Sciatic nerve (tissue), 2 donors: ENCODE results near the gene IMMP2L. TPM values are rescaled to one million over a fixed set of nuclear protein-coding genes. Genes with fewer than 3 reads are reported as not detected.
"Not testable (repeated sequence)": the region's sequence is repeated elsewhere in the genome, so short reads cannot be mapped to it uniquely, and the experiment has no call there.

Source experiments
- ATAC-seq: fragments of 200-7000 bp; cut with Tn5 transposase; one replicate; pipeline ENCODE4 v1.9.1; 2020; ENCODE audit warnings: mild to moderate bottlenecking, moderate library complexity
- DNase-seq: peaks from one replicate; pipeline ENCODE4 v3.0.0-alpha.2; 2020; ENCODE audit warnings: low spot score
- intact Hi-C: fragments of 100-400 bp; cut with DNase I; formaldehyde crosslinking; loops from one replicate; pipeline ENCODE4 v1.14.2; 2022
- total RNA-seq: library from RNA; stranded (reverse); fragmentation: NEBNext Ultra II Directional; extraction: Animal tissue kit (Norgen Biotek cat#: 25700); gene quantifications from one replicate; pipeline ENCODE4 v1.2.1, GENCODE V29; 2021
- donor health status: DM: no; HTN: no; CAD: no.
- donor health status: DM: no; HTN: no; CAD: no.

Gene IMMP2L
- total RNA-seq, 1 donor from 2014 or later, result 33.6 TPM

- no peak for ATAC-seq
- intact Hi-C loops, result no loop called here
- DNase-seq, result no peak
Measured at GRCh38 chr7:110733221-110733620, 829.1 kb downstream of the IMMP2L start.

DNA sequence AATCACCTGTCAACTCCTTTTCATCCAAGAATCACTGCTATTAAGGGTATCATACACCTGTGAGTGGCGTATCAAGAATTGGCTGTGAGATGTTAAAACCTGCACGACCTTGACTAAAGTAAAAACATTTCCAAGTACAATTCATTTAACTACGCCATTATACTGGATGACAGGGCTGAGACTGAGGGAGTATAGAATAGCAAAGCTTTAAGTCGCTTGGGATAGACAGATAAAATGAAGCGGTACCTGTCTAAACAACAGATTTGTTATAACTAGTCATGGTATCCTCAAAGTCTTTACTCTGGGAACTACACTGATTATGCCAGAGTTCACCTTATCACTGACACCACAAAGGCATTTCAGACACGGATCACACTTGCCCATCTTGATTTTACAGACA is 837.5 kb downstream of the IMMP2L start:
- intact Hi-C loops, result no loop called here
- no peak for ATAC-seq
- DNase-seq, result no peak

DNA sequence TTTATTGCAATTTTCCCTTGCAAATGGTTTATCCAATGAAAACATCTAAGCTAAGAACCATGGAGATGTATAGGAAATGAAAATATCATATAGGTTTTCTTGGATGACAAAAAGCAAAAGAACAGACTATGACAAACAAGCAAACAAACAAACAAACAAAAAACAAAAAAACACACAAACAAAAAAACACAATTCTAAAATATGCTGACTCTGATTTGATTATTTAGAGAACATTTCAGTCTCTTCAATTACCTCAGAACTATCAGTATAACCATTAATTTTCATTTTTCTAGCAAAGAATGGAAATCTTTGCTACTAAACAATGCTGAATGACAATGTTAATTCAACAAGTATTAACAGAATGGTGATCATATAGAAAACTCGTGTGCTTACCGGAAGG is 840.9 kb downstream of the IMMP2L start:
- no peak for ATAC-seq
- DNase-seq, result no peak
- intact Hi-C loops, result no loop called here

DNA sequence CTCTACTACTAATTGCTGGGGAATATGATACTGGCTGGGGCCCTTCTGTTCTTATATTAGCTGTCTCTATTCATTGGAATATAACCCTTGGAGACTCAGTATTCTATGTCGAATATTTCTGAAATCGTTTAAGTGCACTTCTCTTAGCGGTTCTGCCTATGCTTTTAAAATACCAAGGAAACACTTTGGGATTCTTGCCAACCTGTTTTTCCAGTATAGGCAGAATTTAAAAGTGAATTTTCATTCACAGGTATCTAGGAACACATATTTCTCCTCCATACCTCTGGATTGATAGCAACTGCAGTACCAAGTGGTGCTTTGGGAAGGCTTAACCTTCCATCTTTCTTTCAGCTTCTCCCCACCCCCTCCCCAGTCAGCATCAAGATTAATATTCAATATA is 841.7 kb downstream of the IMMP2L start:
- intact Hi-C loops, result no loop called here
- ATAC-seq (no peak), DNase-seq (no peak)

GRCh38 chr7:110719741-110720140 is 842.6 kb downstream of the IMMP2L start:
- no peak for DNase-seq
- intact Hi-C loops, result no loop called here
- no peak for ATAC-seq

GRCh38 chr7:110718503-110719205 is 843.6 kb downstream of the IMMP2L start:
- ATAC-seq, result no peak

GRCh38 chr7:110704225-110704624 is 858.1 kb downstream of the IMMP2L start:
- no peak for ATAC-seq
- intact Hi-C loops, result no loop called here

More at GRCh38 chr7:110718503-110719205, 843.6 kb downstream of the IMMP2L start:
- intact Hi-C loops, result no loop called here
- no peak for DNase-seq

DNA sequence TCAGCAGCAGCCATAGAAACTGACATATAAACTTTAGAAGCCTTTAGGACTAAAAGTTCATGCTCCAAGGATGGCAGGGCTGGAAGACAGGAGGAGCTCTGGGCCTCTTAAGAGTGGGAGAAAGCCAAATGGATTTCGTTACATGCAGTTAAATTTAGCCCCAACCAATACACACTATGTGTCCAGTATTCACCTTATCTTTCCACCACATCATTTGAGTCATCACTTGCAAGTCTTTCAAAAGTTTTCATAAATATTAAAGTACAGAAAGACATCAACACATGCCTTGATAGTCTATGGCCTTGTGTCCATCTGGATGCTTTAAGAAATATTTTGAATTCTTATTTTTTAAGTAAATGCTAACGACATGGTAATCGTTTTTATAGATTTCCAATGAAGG is 863.7 kb downstream of the IMMP2L start:
- DNase-seq (no peak), ATAC-seq (no peak)
- intact Hi-C loops, result no loop called here

More at GRCh38 chr7:110704225-110704624, 858.1 kb downstream of the IMMP2L start:
- DNase-seq, result no peak

DNA sequence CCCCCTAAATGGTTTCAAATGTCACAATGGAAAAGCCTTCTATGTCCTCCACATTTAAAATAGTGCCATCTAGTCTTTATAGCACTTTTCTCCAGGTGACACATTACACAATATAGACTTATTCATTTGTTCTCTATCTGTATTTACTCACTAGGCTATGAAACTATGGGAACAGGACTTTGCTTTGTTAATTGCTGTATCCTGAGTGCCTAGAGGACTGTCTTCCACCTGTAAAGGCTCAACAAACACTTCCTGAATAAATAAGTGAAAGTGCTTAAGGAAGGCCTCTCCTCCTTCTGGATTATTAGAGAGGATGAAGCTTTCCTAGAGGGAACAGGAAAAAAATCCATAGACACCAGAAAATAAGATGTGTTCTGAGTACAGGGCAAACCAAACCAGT is 868.9 kb downstream of the IMMP2L start:
- DNase-seq, result no peak
- intact Hi-C loops, result no loop called here
- ATAC-seq, result no peak

DNA sequence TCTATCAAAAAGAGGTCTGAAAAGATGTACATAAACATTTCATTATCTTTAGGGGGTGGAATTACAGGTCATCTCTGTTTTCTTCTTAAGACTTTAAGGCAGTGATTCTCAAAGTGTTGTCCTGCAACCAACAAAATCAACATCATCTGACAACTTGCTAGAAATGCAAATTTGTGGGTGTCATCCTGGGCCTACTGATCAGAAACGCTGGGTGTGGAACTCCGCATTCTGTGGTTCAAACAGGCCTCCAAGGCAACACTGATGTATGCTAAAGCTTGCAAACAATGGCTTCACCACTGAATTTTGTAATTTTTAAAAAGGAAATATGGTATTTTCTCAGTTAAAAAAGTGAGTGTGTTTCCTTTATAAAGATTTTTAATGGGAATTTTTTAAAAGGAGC is 873.4 kb downstream of the IMMP2L start:
- DNase-seq (no peak), ATAC-seq (no peak)
- intact Hi-C loops, result no loop called here

- intact Hi-C loops, result no loop called here
- ATAC-seq (no peak), DNase-seq (no peak)
Measured at GRCh38 chr7:110685899-110686298, 876.4 kb downstream of the IMMP2L start.

DNA sequence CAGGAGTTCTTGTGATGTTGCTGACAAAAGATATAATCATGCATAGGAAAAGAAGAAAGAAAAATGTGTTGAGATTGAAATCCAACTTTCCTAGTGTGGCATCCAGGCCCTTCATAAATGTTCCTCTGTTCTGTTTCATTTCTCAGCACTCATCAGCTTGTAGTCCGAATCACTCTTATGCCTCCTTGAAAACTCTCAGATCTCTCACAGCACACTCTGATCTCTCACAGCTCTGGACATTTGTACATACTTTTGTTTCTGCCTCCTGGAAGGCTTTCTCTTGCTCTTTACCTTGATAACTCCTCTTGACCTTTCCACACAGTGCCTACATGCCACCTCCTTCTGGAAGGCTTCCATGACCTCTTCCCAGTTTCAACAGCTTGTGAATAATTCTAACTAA is 880.4 kb downstream of the IMMP2L start:
- intact Hi-C loops, result no loop called here
- DNase-seq, result no peak
- ATAC-seq, result no peak

DNA sequence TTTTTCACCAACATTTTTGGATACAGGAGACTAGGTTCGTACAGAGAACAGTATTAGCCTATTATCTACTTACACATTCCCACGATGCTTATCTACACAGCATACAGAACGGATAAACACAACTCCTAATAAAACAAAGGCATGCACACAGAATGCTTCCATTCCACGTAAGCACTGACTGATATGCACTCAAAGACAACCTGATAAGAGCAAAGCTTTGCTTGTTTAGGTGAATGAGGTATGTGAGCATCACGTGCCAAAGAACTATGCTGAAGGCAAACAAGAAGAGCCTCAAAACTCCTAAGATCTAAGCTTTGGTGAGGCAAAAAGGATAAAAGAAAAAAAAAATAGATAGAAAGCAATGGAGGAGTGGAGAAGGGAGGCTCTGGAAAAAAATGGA is 884.9 kb downstream of the IMMP2L start:
- ATAC-seq, result no peak
- intact Hi-C loops, result no loop called here
- DNase-seq, result no peak

GRCh38 chr7:110676785-110677184 is 885.5 kb downstream of the IMMP2L start:
- ATAC-seq (no peak), DNase-seq (no peak)
- intact Hi-C loops, result no loop called here

DNA sequence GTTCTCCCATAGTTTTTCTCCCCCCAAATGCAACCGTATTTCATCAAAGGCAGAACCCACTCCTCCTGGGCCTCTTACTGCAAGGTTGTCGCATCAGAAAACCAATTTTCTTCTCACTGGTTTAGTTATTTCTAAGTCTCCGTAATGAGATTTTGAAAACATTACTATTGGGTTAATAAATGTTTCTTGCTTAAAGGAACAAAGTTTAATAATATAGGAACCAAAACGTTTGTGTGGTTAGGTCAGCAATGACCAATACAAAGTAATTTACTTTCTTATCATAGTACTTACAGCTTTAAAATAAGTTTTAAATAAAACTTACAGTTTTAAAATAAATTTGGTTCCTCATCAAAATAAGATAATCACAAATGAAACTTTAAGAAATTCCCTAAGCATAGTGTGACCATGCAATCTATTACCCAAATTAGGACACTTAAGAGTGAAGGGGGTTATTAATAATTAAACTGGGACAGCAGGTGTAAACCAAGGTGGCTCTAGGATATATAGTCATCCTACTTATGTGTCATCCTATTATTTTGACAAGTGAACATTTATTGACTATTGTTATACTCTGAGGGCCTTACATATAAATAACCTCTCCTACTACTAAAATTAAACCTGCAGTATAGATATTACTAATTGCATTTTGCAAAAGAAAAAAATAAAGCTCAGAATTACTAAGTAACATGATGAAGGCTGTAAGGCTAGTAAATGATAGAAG is 886.7 kb downstream of the IMMP2L start:
- no peak for ATAC-seq
- intact Hi-C loops, result no loop called here
- no peak for DNase-seq

GRCh38 chr7:110673148-110673547 is 889.1 kb downstream of the IMMP2L start:
- no peak for ATAC-seq
- intact Hi-C loops, result no loop called here
- no peak for DNase-seq

- DNase-seq (no peak), ATAC-seq (no peak)
- intact Hi-C loops, result no loop called here
Measured at GRCh38 chr7:110669410-110669809, 892.9 kb downstream of the IMMP2L start.

GRCh38 chr7:110664803-110665202 is 897.5 kb downstream of the IMMP2L start:
- intact Hi-C loops, result no loop called here
- DNase-seq, result no peak
- ATAC-seq, result peak; percentile 59

DNA sequence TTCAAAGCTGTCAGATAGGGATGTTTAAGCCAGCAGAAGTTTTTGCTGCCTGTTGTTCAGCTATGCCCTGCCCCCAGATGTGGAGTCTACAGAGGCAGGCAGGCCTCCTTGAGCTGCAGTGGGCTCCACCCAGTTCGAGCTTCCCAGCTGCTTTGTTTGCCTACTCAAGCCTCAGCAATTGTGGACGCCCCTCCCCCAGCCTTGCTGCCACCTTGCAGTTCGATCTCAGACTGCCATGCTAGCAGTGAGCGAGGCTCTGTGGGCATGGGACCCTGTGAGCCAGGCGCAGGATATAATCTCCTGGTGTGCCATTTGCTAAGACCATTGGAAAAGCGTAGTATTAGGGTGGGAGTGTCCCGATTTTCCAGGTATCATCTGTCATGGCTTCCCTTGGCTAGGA is 901.7 kb downstream of the IMMP2L start:
- DNase-seq, intact Hi-C loops, ATAC-seq: not testable (repeated sequence)

GRCh38 chr7:110650328-110650727 is 912.0 kb downstream of the IMMP2L start:
- DNase-seq, result no peak
- ATAC-seq, result no peak
- intact Hi-C loops, result no loop called here

- no peak for DNase-seq
- no peak for ATAC-seq
- intact Hi-C loops, result no loop called here
Measured at GRCh38 chr7:110647266-110647665, 915.0 kb downstream of the IMMP2L start.
